ENCODE results near the gene EXTL2. TPM values are rescaled to one million over a fixed set of nuclear protein-coding genes. Genes with fewer than 3 reads are reported as not detected.

EXTL2 gene
- total RNA-seq, 1 experiment from 2014 or later: 41.0 TPM

- TF ChIP-seq ARID4B (CRISPR knock-in tag; IDR thresholded peaks at IDR 0.05; ENCODE audit: borderline replicate concordance): no peak
- TF ChIP-seq MAX (CRISPR knock-in tag; IDR thresholded peaks at IDR 0.05): no peak
- no peak for TF ChIP-seq MXD4 (CRISPR knock-in tag; IDR thresholded peaks at IDR 0.05; ENCODE audit: borderline replicate concordance)
- TF ChIP-seq ZNF416 (CRISPR knock-in tag; IDR thresholded peaks at IDR 0.05): no peak
These were observed 13.2 kb upstream of the EXTL2 start (continued) for GRCh38 chr1:100907887-100908286.

- no peak for TF ChIP-seq TP53 (CRISPR knock-in tag; IDR thresholded peaks at IDR 0.05)
- no peak for TF ChIP-seq ZNF425 (CRISPR knock-in tag; conservative IDR thresholded peaks at IDR 0.05)
- TF ChIP-seq NFE2L1 (CRISPR knock-in tag; IDR thresholded peaks at IDR 0.05): no peak
- no peak for TF ChIP-seq ATF3 (CRISPR knock-in tag; conservative IDR thresholded peaks at IDR 0.05)
- TF ChIP-seq ZSCAN18 (CRISPR knock-in tag; IDR thresholded peaks at IDR 0.05): no peak
- TF ChIP-seq ARID4B (CRISPR knock-in tag; IDR thresholded peaks at IDR 0.05; ENCODE audit: borderline replicate concordance): no peak
- no peak for TF ChIP-seq SP1 (CRISPR knock-in tag; conservative IDR thresholded peaks at IDR 0.05)
- Mint-ChIP-seq H3K27me3 (ENCODE audit: low read depth) (no peaks in the 10 kb centered on the region), H3K36me3 (peaks cover 53% of the 10 kb centered on the region), H3K4me3 (no peak overlapping the region), H3K27ac (no peak overlapping the region), H3K9me3 (peaks cover 5% of the 10 kb centered on the region; the same call in 1 of the 2 replicates), H3K4me1 (no peaks in the 10 kb centered on the region)
- DNase-seq (ENCODE audit: low spot score) (no peak), ATAC-seq (no peak)
- ChIA-PET CTCF (no interaction called here), POLR2A (no interaction called here)
These were observed 10.5 kb upstream of the EXTL2 start for GRCh38 chr1:100905181-100905580.
